ENCODE data around the gene RAB3IL1. TPM values are rescaled to one million over a fixed set of nuclear protein-coding genes. Genes with fewer than 3 reads are reported as not detected.

The RAB3IL1 gene
- total and polyA plus RNA-seq, 7 experiments from 2014 or later: 0.49 to 1.9 TPM; not detected in 5

GRCh38 chr11:61935861-61936260 is 18.5 kb upstream of the RAB3IL1 start:
- no peak overlapping the region for H3K27ac ChIP-seq (ENCODE audit: low read depth, low read length)
- no peaks in the 10 kb centered on the region for H3K9me3 ChIP-seq (ENCODE audit: control insufficient read depth in 2 of 3, low read length in 3 of 3)
- CTCF ChIA-PET: interaction anchor here (1.2 kb wide), 1 partner anchor 11 kb away, joined by 4 read pairs; no protein-coding TSS in a partner anchor
- POLR2A ChIA-PET: interaction anchor here (1.2 kb wide), 1 partner anchor 105 kb away, joined by 3 read pairs; no protein-coding TSS in a partner anchor
- no peaks in the 10 kb centered on the region for H3K36me3 ChIP-seq (ENCODE audit: control insufficient read depth in 2 of 3, insufficient read depth in 3 of 3, low read length in 3 of 3)
- Mint-ChIP-seq H3K4me1 (no peaks in the 10 kb centered on the region), H3K27ac (no peak overlapping the region), H3K27me3 (peaks cover 27 to 44% (median 38%) of the 10 kb centered on the region in 5 donors), H3K36me3 (peaks cover 0 to 22% (median 8%) of the 10 kb centered on the region in 5 donors), H3K4me3 (no peak overlapping the region), H3K9me3 (peaks cover 5 to 42% (median 23%) of the 10 kb centered on the region in 11 donors)
- ATAC-seq: no peak
- intact Hi-C loops (cut with micrococcal nuclease): no loop called here
- no peak for DNase-seq
- no peaks in the 10 kb centered on the region for H3K4me1 ChIP-seq (ENCODE audit: control insufficient read depth in 2 of 2, insufficient read depth in 2 of 2, low read length in 2 of 2)
- H3K27me3 ChIP-seq (ENCODE audit: control insufficient read depth in 2 of 2, insufficient read depth in 2 of 2, low read length in 2 of 2): no peaks in the 10 kb centered on the region
- no peak overlapping the region for H3K4me3 ChIP-seq (ENCODE audit: low read length)

DNA sequence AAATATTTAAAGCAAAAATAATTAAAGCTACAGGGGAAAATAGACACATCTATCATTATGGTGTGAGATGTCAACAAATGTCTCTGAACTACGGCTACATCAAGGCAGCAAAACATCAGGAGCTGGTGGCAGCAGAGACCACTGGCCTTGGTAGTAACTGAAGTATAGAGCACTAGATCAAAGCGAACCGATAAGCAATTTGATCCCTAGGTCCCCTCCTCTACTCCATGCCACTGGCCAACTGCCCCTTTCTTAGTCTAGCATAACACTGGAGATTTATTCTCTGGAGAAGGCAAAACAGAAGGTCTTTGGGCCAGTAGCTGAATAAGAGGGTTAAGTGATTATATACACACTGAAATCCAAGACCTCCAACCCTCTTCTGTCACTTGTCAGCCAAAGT is 13.6 kb upstream of the RAB3IL1 start:
- no peak overlapping the region for H3K27ac ChIP-seq (ENCODE audit: low read depth, low read length)
- no peak overlapping the region for H3K27ac Mint-ChIP-seq
- no peaks in the 10 kb centered on the region for H3K9me3 ChIP-seq (ENCODE audit: control insufficient read depth in 2 of 3, low read length in 3 of 3)
- H3K4me3 ChIP-seq (ENCODE audit: low read length): no peak overlapping the region
- H3K9me3 Mint-ChIP-seq: peaks cover 3 to 19% (median 9%) of the 10 kb centered on the region in 11 donors
- H3K4me1 ChIP-seq (ENCODE audit: control insufficient read depth in 2 of 2, insufficient read depth in 2 of 2, low read length in 2 of 2): no peaks in the 10 kb centered on the region
- H3K27me3 Mint-ChIP-seq: peaks cover 20 to 27% (median 24%) of the 10 kb centered on the region in 5 donors
- H3K36me3 ChIP-seq (ENCODE audit: control insufficient read depth in 2 of 3, insufficient read depth in 3 of 3, low read length in 3 of 3): no peaks in the 10 kb centered on the region
- ATAC-seq (no peak), DNase-seq (no peak)
- no peak overlapping the region for H3K4me3 Mint-ChIP-seq
- POLR2A ChIA-PET: no interaction called here
- H3K36me3 Mint-ChIP-seq: peaks cover 0 to 13% (median 8%) of the 10 kb centered on the region in 5 donors
- intact Hi-C loops (cut with micrococcal nuclease): no loop called here
- no peaks in the 10 kb centered on the region for H3K4me1 Mint-ChIP-seq
- CTCF ChIA-PET: interaction anchor here (1.1 kb wide), 1 partner anchor 16 kb away, joined by 4 read pairs; no protein-coding TSS in a partner anchor
- no peaks in the 10 kb centered on the region for H3K27me3 ChIP-seq (ENCODE audit: control insufficient read depth in 2 of 2, insufficient read depth in 2 of 2, low read length in 2 of 2)

- POLR2A ChIA-PET: no interaction called here
- peaks cover 2 to 12% (median 7%) of the 10 kb centered on the region in 11 donors for H3K9me3 Mint-ChIP-seq
- no peak overlapping the region for H3K4me3 Mint-ChIP-seq
- peaks cover 0 to 11% (median 6%) of the 10 kb centered on the region in 5 donors for H3K36me3 Mint-ChIP-seq
- CTCF ChIA-PET: interaction anchor here (0.6 to 1.3 kb wide), 4 partner anchors 19 to 412 kb away, joined by 3 to 5 read pairs (median 4); no protein-coding TSS in a partner anchor
- H3K4me1 Mint-ChIP-seq: no peaks in the 10 kb centered on the region
- Histone ChIP-seq H3K9me3 (ENCODE audit: control insufficient read depth in 2 of 3, low read length in 3 of 3) (no peaks in the 10 kb centered on the region), H3K4me3 (ENCODE audit: low read length) (no peak overlapping the region), H3K4me1 (ENCODE audit: control insufficient read depth in 2 of 2, insufficient read depth in 2 of 2, low read length in 2 of 2) (no peaks in the 10 kb centered on the region), H3K27ac (ENCODE audit: low read depth, low read length) (no peak overlapping the region), H3K27me3 (ENCODE audit: control insufficient read depth in 2 of 2, insufficient read depth in 2 of 2, low read length in 2 of 2) (no peaks in the 10 kb centered on the region), H3K36me3 (ENCODE audit: control insufficient read depth in 2 of 3, insufficient read depth in 3 of 3, low read length in 3 of 3) (no peaks in the 10 kb centered on the region)
- intact Hi-C loops (cut with micrococcal nuclease): no loop called here
- no peak overlapping the region for H3K27ac Mint-ChIP-seq
- no peak for DNase-seq
- ATAC-seq: no peak
- peaks cover 8 to 28% (median 13%) of the 10 kb centered on the region in 5 donors for H3K27me3 Mint-ChIP-seq
These were observed 11.2 kb upstream of the RAB3IL1 start for GRCh38 chr11:61928606-61929005.

GRCh38 chr11:61927501-61927900 is 10.1 kb upstream of the RAB3IL1 start:
- H3K27ac ChIP-seq (ENCODE audit: low read depth, low read length): no peak overlapping the region
- ATAC-seq (no peak), DNase-seq (no peak)
- intact Hi-C loops (cut with micrococcal nuclease): no loop called here
- H3K36me3 Mint-ChIP-seq: peaks cover 0 to 6% (median 0%) of the 10 kb centered on the region in 5 donors
- no peaks in the 10 kb centered on the region for H3K36me3 ChIP-seq (ENCODE audit: control insufficient read depth in 2 of 3, insufficient read depth in 3 of 3, low read length in 3 of 3)
- H3K4me1 ChIP-seq (ENCODE audit: control insufficient read depth in 2 of 2, insufficient read depth in 2 of 2, low read length in 2 of 2): no peaks in the 10 kb centered on the region
- H3K4me3 Mint-ChIP-seq: no peak overlapping the region
- peaks cover 0 to 23% (median 8%) of the 10 kb centered on the region in 5 donors for H3K27me3 Mint-ChIP-seq
- no peak overlapping the region for H3K27ac Mint-ChIP-seq
- POLR2A ChIA-PET: no interaction called here
- no peak overlapping the region for H3K4me3 ChIP-seq (ENCODE audit: low read length)
- no peaks in the 10 kb centered on the region for H3K4me1 Mint-ChIP-seq
- H3K9me3 Mint-ChIP-seq: peaks cover 0 to 4% (median 0%) of the 10 kb centered on the region in 11 donors
- H3K27me3 ChIP-seq (ENCODE audit: control insufficient read depth in 2 of 2, insufficient read depth in 2 of 2, low read length in 2 of 2): no peaks in the 10 kb centered on the region
- H3K9me3 ChIP-seq (ENCODE audit: control insufficient read depth in 2 of 3, low read length in 3 of 3): no peaks in the 10 kb centered on the region
- CTCF ChIA-PET: no interaction called here

DNA sequence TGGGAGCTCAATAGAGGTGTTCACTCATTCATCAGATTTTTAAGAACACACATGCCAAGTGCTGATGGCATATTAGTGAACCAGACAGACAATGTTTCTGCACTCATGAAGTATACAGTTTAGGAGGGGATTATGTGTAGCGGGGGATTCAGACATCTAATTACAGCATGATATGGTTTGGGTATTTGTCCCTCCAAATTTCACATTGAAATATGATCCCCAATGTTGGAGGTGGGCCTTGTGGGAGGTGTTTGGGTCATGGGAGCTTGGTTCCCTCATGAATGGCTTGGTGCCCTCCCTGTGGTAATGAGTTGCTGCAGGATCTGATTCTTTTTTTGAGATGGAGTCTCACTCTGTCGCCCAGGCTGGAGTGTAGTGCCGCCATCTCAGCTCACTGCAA is 8.9 kb upstream of the RAB3IL1 start:
- DNase-seq (no peak), ATAC-seq (no peak)
- Mint-ChIP-seq H3K36me3 (peaks cover 0 to under 1% (median 0%) of the 10 kb centered on the region in 5 donors), H3K9me3 (peaks cover 0 to 1% (median 0%) of the 10 kb centered on the region in 11 donors), H3K27ac (no peak overlapping the region), H3K27me3 (peaks cover 3 to 19% (median 9%) of the 10 kb centered on the region in 5 donors), H3K4me1 (no peaks in the 10 kb centered on the region), H3K4me3 (no peak overlapping the region)
- Histone ChIP-seq H3K9me3 (ENCODE audit: control insufficient read depth in 2 of 3, low read length in 3 of 3) (no peaks in the 10 kb centered on the region), H3K4me1 (ENCODE audit: control insufficient read depth in 2 of 2, insufficient read depth in 2 of 2, low read length in 2 of 2) (no peaks in the 10 kb centered on the region), H3K27me3 (ENCODE audit: control insufficient read depth in 2 of 2, insufficient read depth in 2 of 2, low read length in 2 of 2) (no peaks in the 10 kb centered on the region), H3K4me3 (ENCODE audit: low read length) (no peak overlapping the region), H3K36me3 (ENCODE audit: control insufficient read depth in 2 of 3, insufficient read depth in 3 of 3, low read length in 3 of 3) (no peaks in the 10 kb centered on the region), H3K27ac (ENCODE audit: low read depth, low read length) (no peak overlapping the region)
- ChIA-PET CTCF (no interaction called here), POLR2A (no interaction called here)
- intact Hi-C loops (cut with micrococcal nuclease): no loop called here

DNA sequence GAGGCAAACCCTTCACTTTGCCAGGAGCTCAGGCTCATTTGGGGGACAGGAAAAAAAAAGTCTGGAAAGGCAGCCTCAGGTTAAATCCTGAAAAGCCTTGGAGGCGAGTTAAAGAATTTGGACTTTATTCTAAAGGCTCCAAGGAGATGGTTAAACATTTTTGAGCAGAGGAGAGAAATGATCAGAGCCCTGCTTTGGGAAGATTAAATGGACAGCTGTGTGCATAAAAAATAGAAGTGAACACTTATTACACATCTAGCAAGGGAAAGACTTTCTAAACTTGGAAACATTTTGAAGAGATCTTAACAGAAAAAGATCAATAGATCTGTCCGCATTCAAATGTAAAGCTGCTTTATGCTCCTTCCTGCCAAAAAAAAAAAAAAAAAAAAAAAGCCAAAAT is 8.4 kb upstream of the RAB3IL1 start:
- H3K27me3 ChIP-seq (ENCODE audit: control insufficient read depth in 2 of 2, insufficient read depth in 2 of 2, low read length in 2 of 2): no peaks in the 10 kb centered on the region
- H3K9me3 Mint-ChIP-seq: peaks cover 0 to 1% (median 0%) of the 10 kb centered on the region in 11 donors
- H3K27ac Mint-ChIP-seq: no peak overlapping the region
- H3K27me3 Mint-ChIP-seq: peaks cover 4 to 18% (median 11%) of the 10 kb centered on the region in 5 donors
- no peaks in the 10 kb centered on the region for H3K36me3 ChIP-seq (ENCODE audit: control insufficient read depth in 2 of 3, insufficient read depth in 3 of 3, low read length in 3 of 3)
- no peaks in the 10 kb centered on the region for H3K4me1 ChIP-seq (ENCODE audit: control insufficient read depth in 2 of 2, insufficient read depth in 2 of 2, low read length in 2 of 2)
- H3K9me3 ChIP-seq (ENCODE audit: control insufficient read depth in 2 of 3, low read length in 3 of 3): no peaks in the 10 kb centered on the region
- H3K36me3 Mint-ChIP-seq: no peaks in the 10 kb centered on the region
- H3K27ac ChIP-seq (ENCODE audit: low read depth, low read length): no peak overlapping the region
- POLR2A ChIA-PET: no interaction called here
- ATAC-seq (no peak), DNase-seq (no peak)
- no peaks in the 10 kb centered on the region for H3K4me1 Mint-ChIP-seq
- H3K4me3 Mint-ChIP-seq: no peak overlapping the region
- H3K4me3 ChIP-seq (ENCODE audit: low read length): no peak overlapping the region
- intact Hi-C loops (cut with micrococcal nuclease): no loop called here
- CTCF ChIA-PET: interaction anchor here (0.6 kb wide), 1 partner anchor 623 kb away, joined by 5 read pairs; no protein-coding TSS in a partner anchor

DNA sequence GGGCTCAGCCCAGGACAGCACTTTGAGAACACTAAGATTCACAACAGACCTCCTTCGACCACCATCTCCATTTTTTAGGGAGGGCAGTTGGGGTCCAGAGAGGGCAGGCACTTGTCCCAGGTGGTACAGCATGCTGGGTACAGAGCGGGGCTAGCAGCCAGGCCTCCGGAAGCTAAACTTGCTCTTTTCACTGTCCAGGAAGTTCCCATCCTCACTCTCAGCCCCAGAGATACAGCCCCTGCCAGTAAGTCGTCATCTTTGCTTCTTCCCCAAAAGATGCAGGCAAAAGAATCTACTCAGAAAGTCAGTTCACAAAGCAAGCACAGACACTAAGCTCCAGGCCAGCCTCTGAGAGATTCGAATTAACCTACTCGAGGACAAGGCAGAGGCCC is 6.7 kb upstream of the RAB3IL1 start:
- intact Hi-C loops (cut with micrococcal nuclease): no loop called here
- Mint-ChIP-seq H3K36me3 (no peaks in the 10 kb centered on the region), H3K27me3 (peaks cover 15 to 33% (median 21%) of the 10 kb centered on the region in 5 donors), H3K4me3 (no peak overlapping the region), H3K9me3 (peaks cover 0 to 1% (median 0%) of the 10 kb centered on the region in 11 donors), H3K4me1 (no peaks in the 10 kb centered on the region), H3K27ac (no peak overlapping the region)
- ChIA-PET CTCF (no interaction called here), POLR2A (no interaction called here)
- Histone ChIP-seq H3K4me1 (ENCODE audit: control insufficient read depth in 2 of 2, insufficient read depth in 2 of 2, low read length in 2 of 2) (no peaks in the 10 kb centered on the region), H3K9me3 (ENCODE audit: control insufficient read depth in 2 of 3, low read length in 3 of 3) (no peaks in the 10 kb centered on the region), H3K27ac (ENCODE audit: low read depth, low read length) (no peak overlapping the region), H3K4me3 (ENCODE audit: low read length) (no peak overlapping the region), H3K36me3 (ENCODE audit: control insufficient read depth in 2 of 3, insufficient read depth in 3 of 3, low read length in 3 of 3) (no peaks in the 10 kb centered on the region), H3K27me3 (ENCODE audit: control insufficient read depth in 2 of 2, insufficient read depth in 2 of 2, low read length in 2 of 2) (no peaks in the 10 kb centered on the region)
- no peak for DNase-seq
- no peak for ATAC-seq

All from naive thymus-derived CD4-positive, alpha-beta T cell (primary cell).